Effector memory CD8-positive, alpha-beta T cell (primary cell): Measurements from ENCODE around the gene LOXL3.

ENCODE experiments used
- ATAC-seq: fragments of 150-1000 bp; cut with Tn5 transposase; replicated peaks from 2 replicates; pipeline ENCODE4 v1.10.0; 2021; ENCODE audit warnings: mild to moderate bottlenecking, moderate library complexity
- DNase-seq, 3 experiments: peaks; one replicate each; pipeline ENCODE4 v3.0.0; 2021
- H3K27ac Mint-ChIP-seq, 2 donors: one replicate each; pipeline ENCODE4 v1.8.0; 2022; ENCODE audit warnings: mild to moderate bottlenecking in 2 of 2, mixed read lengths in 2 of 2, moderate library complexity in 2 of 2
- H3K27me3 Mint-ChIP-seq, 2 donors: one replicate each; pipeline ENCODE4 v1.8.0; 2022; ENCODE audit warnings: mixed read lengths in 2 of 2
- H3K36me3 Mint-ChIP-seq: one replicate; pipeline ENCODE4 v1.8.0; 2022; ENCODE audit warnings: mild to moderate bottlenecking, moderate library complexity, mixed read lengths; ENCODE audit not compliant: insufficient read depth
- H3K4me1 Mint-ChIP-seq, 2 donors: one replicate each; pipeline ENCODE4 v1.8.0; 2022; ENCODE audit warnings: low read depth in 2 of 2, mixed read lengths in 2 of 2
- H3K4me3 Mint-ChIP-seq, 2 donors: one replicate each; pipeline ENCODE4 v1.8.0; 2022; ENCODE audit warnings: mild to moderate bottlenecking in 2 of 2, mixed read lengths in 2 of 2, moderate library complexity in 2 of 2
- H3K9me3 Mint-ChIP-seq, 2 donors: one replicate each; pipeline ENCODE4 v1.8.0; 2022; ENCODE audit warnings: mixed read lengths in 2 of 2

Gene LOXL3

GRCh38 chr2:74536166-74536950, 17.4 kb downstream of the LOXL3 start:
- peaks cover 7 to 10% of the 10 kb centered on the region in 2 donors for H3K4me1 Mint-ChIP-seq
- peaks cover 4% of the 10 kb centered on the region for H3K36me3 Mint-ChIP-seq
- H3K27me3 Mint-ChIP-seq, result peaks cover 28 to 34% of the 10 kb centered on the region in 2 donors
- H3K9me3 Mint-ChIP-seq, result no peaks in the 10 kb centered on the region
- no peak for ATAC-seq
- no peak overlapping the region for H3K4me3 Mint-ChIP-seq
- H3K27ac Mint-ChIP-seq, result peak overlapping the region in 1 of 2 donors; percentile 52
- no peak for DNase-seq

GRCh38 chr2:74535440-74535965, 18.2 kb downstream of the LOXL3 start:
- Mint-ChIP-seq H3K4me1 (peaks cover 15 to 18% of the 10 kb centered on the region in 2 donors), H3K9me3 (no peaks in the 10 kb centered on the region), H3K27ac (peak overlapping the region in 1 of 2 donors; percentile 52), H3K4me3 (no peak overlapping the region), H3K36me3 (peaks cover 5% of the 10 kb centered on the region), H3K27me3 (peaks cover 28 to 34% of the 10 kb centered on the region in 2 donors)
- DNase-seq (no peak), ATAC-seq (no peak)

GRCh38 chr2:74534411-74534810, 19.3 kb downstream of the LOXL3 start:
- Mint-ChIP-seq H3K36me3 (peaks cover 15% of the 10 kb centered on the region), H3K4me3 (no peak overlapping the region)
- DNase-seq, result no peak

GRCh38 chr2:74533464-74533863, 20.3 kb downstream of the LOXL3 start:
- Mint-ChIP-seq H3K4me1 (peaks cover 21 to 26% of the 10 kb centered on the region in 2 donors), H3K27ac (peak overlapping the region in 1 of 2 donors; percentile 46), H3K4me3 (no peak overlapping the region)

More at GRCh38 chr2:74534411-74534810, 19.3 kb downstream of the LOXL3 start:
- Mint-ChIP-seq H3K27ac (no peak overlapping the region), H3K27me3 (peaks cover 22 to 26% of the 10 kb centered on the region in 2 donors), H3K4me1 (peaks cover 15 to 21% of the 10 kb centered on the region in 2 donors), H3K9me3 (no peaks in the 10 kb centered on the region)
- ATAC-seq, result no peak

GRCh38 chr2:74532222-74532621, 21.5 kb downstream of the LOXL3 start:
- ATAC-seq (no peak), DNase-seq (no peak)
- Mint-ChIP-seq H3K36me3 (peaks cover 28% of the 10 kb centered on the region), H3K9me3 (no peaks in the 10 kb centered on the region), H3K4me1 (peaks cover 27 to 34% of the 10 kb centered on the region in 2 donors), H3K4me3 (peak overlapping the region in 1 of 2 donors; percentile 42), H3K27me3 (peaks cover 4% of the 10 kb centered on the region in 2 donors), H3K27ac (peak overlapping the region in 1 of 2 donors; percentile 92)

More at GRCh38 chr2:74533464-74533863, 20.3 kb downstream of the LOXL3 start:
- Mint-ChIP-seq H3K36me3 (peaks cover 19% of the 10 kb centered on the region), H3K9me3 (no peaks in the 10 kb centered on the region), H3K27me3 (peaks cover 16 to 17% of the 10 kb centered on the region in 2 donors)
- ATAC-seq (no peak), DNase-seq (no peak)

- Mint-ChIP-seq H3K27me3 (no peaks in the 10 kb centered on the region), H3K4me3 (peak overlapping the region in 1 of 2 donors; percentile 42), H3K9me3 (no peaks in the 10 kb centered on the region), H3K36me3 (peaks cover 34% of the 10 kb centered on the region), H3K4me1 (peaks cover 27 to 37% of the 10 kb centered on the region in 2 donors), H3K27ac (peak overlapping the region; percentile 92 to 98)
- DNase-seq, result no peak
- no peak for ATAC-seq
Observed at GRCh38 chr2:74531666-74532065, 22.1 kb downstream of the LOXL3 start.

- H3K27ac Mint-ChIP-seq, result peak overlapping the region; percentile 92 to 98
- H3K4me3 Mint-ChIP-seq, result peak overlapping the region; percentile 86 to 95
- H3K4me1 Mint-ChIP-seq, result peaks cover 27 to 39% of the 10 kb centered on the region in 2 donors
- DNase-seq (peak; percentile 66 to 72 (median 70)), ATAC-seq (peak; percentile 60)
- H3K9me3 Mint-ChIP-seq, result no peaks in the 10 kb centered on the region
- H3K27me3 Mint-ChIP-seq, result no peaks in the 10 kb centered on the region
- H3K36me3 Mint-ChIP-seq, result peaks cover 42% of the 10 kb centered on the region
Observed at GRCh38 chr2:74530239-74531187, 23.2 kb downstream of the LOXL3 start.

- Mint-ChIP-seq H3K27ac (peak within 1 kb of the TSS; percentile 92 to 98), H3K4me3 (peak within 1 kb of the TSS; percentile 86 to 95), H3K27me3 (no peaks in the 10 kb centered on the region), H3K36me3 (peaks cover 42% of the 10 kb centered on the region), H3K9me3 (no peaks in the 10 kb centered on the region), H3K4me1 (peaks cover 27 to 39% of the 10 kb centered on the region in 2 donors)
- ATAC-seq (peak; percentile 81), DNase-seq (peak; percentile 81 to 85 (median 83))
Observed at GRCh38 chr2:74529357-74530238, 24.1 kb downstream of the LOXL3 start, which contains the start of the genes AUP1 and HTRA2. Gene AUP1 (minus strand): TSS chr2:74529706. CDS start chr2:74529629, 77 bp downstream. Gene HTRA2 (plus strand): TSS chr2:74529933. CDS start chr2:74530007, 74 bp downstream.

GRCh38 chr2:74528600-74529356, 25.0 kb downstream of the LOXL3 start:
- Mint-ChIP-seq H3K4me1 (peaks cover 27 to 39% of the 10 kb centered on the region in 2 donors), H3K4me3 (peak overlapping the region; percentile 86 to 95), H3K27ac (peak overlapping the region; percentile 92 to 98), H3K9me3 (no peaks in the 10 kb centered on the region), H3K36me3 (peaks cover 42% of the 10 kb centered on the region), H3K27me3 (no peaks in the 10 kb centered on the region)
- no peak for DNase-seq
- no peak for ATAC-seq

GRCh38 chr2:74527741-74528140, 26.0 kb downstream of the LOXL3 start:
- ATAC-seq (no peak), DNase-seq (no peak)
- Mint-ChIP-seq H3K36me3 (peaks cover 42% of the 10 kb centered on the region), H3K27me3 (no peaks in the 10 kb centered on the region), H3K9me3 (no peaks in the 10 kb centered on the region), H3K4me1 (peaks cover 27 to 39% of the 10 kb centered on the region in 2 donors), H3K27ac (peak overlapping the region in 1 of 2 donors; percentile 98), H3K4me3 (peak overlapping the region; percentile 86 to 95)

GRCh38 chr2:74526649-74527230, 27.0 kb downstream of the LOXL3 start:
- Mint-ChIP-seq H3K4me3 (no peak overlapping the region), H3K36me3 (peaks cover 42% of the 10 kb centered on the region)

More at GRCh38 chr2:74526649-74527230, 27.0 kb downstream of the LOXL3 start:
- DNase-seq (no peak), ATAC-seq (no peak)
- Mint-ChIP-seq H3K4me1 (peaks cover 22 to 34% of the 10 kb centered on the region in 2 donors), H3K27me3 (no peaks in the 10 kb centered on the region), H3K27ac (no peak overlapping the region), H3K9me3 (no peaks in the 10 kb centered on the region)
